ENCODE measurements around the gene PRKCA.
"Not testable (repeated sequence)": the region's sequence is repeated elsewhere in the genome, so short reads cannot be mapped to it uniquely, and the experiment has no call there.

Gene PRKCA

DNA sequence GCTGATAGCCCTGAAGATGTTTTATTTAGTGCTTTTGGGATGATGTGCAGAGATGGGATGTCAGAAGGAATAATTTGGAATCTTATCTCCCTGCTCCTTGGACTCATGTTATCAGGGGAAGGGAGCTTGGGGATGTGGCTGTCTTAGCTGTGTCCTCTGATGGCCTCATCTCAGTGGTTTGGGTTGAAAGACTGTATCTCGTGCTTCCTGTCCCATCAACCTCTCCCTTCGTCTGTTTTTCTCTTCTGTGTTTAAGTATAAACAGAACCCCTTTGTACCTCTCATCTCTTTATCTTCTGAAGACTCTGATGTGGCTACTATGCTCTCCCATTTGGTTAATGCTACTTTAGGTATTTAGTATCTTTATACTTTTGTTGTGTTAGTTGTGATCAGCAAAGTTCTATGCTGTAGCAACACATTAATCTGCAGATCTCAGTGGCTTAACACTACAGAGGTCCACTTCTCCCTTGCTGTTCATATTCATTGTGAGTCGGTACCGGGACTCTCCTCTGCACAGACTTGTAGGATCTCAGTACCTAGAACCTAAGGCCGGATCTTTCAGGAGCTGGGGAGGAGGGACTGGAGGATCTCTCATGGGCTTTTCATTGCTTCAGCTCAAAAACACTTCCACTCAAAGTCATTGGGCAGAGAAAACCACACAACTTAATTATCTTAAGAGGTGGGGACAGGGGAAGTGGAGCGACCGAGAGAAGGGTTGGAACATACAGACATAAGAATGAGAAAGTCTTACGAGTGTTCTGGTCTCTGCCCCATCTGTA, 28.8 kb downstream of the PRKCA start:
- DNase-seq = no peak

DNA sequence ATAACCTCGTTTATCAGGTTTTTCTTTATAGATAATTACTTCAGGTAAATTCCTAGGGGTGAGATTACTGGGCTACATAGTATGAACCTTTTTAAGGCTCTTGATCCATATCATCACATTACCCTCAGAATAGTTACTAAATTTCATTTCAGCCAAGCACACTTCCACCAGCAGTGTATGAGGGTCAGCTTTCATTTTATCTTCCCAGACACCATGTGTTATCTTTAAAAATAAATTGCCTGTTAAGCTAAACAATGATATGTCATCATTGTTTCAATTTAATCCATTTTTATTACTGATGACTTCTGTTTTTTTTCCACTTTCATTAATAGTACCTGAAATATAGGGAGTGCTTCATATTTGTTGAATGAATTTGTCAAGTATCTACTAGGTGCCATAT, 33.4 kb downstream of the PRKCA start:
- no peak for DNase-seq

DNA sequence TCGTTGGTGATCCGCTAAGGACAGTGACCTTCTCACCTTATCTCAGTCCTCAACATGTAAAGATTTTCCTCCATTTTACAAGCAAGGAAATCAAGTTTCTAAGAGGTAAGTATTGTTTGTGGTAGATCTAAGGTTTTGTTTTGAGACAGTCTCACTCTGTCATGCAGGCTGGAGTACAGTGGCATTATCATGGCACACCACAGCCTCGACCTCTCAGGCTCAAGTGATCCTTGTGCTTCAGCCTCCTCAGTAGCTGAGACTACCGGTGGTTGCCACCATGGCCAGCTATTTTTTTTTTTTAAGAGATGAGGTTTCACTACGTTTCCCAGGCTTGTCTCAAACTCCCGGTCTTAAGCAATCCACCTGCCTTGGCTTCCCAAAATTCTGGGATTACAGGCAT, 34.9 kb downstream of the PRKCA start:
- no peak for DNase-seq

DNA sequence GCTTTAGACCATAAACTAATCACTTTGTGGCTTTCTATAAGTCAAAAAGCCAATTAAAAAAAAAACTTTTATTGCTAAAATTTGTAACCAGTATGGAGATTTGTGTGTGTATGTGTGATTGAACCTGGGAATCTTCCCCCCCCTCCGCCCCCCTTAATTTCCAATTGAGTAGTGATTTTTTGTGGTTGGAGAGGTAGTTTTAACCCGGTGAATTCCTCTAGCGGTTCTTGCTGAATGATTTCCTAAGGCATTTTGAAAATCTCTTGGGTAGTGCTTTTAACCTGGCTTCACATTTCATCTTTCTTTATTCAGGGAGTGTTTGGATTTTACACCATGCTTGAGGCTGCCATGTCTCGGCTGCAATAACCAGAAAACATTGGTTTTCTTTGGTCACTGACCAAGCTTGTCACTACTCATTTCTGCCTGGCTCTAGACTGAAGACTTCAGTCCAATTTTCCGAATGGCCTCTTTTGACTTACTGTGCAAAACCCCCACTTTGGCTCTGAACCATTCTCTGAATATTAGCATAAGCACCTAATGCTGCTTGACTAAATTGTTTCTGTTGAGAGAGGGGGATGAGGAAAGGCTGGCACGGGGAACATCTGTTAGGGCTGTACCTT, 35.6 kb downstream of the PRKCA start:
- DNase-seq = no peak

DNA sequence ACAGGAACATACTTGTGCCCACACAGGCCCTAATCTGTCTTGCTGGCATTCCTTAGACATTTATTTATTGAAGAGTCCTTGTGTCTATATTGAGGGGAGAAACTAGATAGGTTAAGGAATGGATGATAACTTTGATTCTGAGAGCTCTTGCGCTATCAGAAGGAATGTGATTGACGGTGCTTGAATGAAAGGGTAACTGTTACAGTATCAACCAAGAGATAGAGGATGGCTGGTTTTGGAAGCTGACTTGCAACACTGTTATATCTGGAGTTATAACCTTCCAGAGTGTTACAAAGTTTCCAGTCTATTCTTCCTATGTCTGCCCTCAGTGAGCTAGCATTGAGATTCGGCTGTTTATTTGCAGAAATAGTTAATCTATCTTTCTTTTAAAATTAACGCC, 36.5 kb downstream of the PRKCA start:
- DNase-seq = no peak

DNA sequence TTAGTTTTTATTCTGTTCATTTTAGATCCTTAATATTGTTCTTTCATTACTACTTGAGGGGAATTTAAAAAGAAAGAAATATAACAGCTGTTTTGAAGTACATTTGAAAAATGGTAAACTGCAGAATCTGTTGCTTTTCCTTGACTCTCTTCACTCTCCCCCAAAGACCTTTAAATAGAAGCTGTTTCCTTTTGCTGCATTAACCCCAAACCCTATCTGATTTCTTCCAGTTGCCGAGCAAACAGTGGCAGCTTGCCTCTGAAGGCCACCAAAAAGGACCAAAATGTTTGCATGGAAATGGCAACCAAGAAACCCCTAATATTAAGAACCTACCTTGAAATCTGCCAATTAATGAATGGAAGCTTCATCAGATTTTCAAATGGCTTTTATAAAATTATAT, 37.1 kb downstream of the PRKCA start:
- DNase-seq = no peak

DNA sequence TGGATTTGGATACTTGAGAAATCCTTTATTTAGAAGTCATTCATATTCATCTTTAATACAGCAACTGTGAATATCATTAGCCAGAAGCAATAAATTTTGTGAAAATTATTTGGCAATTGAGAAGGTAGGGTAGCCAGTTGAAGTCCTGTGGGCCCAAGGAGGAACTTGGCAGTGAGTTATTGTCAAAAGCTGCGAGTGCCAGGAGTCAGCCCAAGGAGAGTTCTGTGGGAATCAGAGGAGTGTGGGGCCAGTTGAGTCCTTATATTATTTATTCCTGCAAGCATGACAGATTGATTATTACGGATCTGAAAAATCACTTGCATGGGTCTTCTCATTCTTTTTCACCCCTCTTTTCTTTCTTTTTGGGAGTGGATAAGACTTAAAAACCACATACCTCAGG, 38.3 kb downstream of the PRKCA start:
- no peak for DNase-seq

DNA sequence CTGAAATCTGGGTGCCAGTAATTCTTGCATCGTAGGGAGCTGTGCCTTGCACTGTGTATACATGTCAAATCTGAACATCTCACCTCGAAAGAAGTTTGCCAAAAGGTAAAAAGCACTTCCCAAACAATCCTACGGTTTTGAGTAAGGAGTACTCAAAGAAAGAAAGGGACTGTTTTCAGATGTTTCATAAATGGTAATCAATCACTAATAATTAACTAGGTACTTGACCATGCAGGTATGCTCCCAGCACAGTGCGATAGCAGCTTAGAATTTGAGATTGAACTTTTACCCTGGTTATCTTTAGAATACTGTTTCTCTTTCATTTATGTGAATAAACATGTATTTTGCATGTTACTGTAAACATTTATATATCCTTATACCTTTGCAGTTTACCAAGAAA, 39.0 kb downstream of the PRKCA start:
- no peak for DNase-seq

DNA sequence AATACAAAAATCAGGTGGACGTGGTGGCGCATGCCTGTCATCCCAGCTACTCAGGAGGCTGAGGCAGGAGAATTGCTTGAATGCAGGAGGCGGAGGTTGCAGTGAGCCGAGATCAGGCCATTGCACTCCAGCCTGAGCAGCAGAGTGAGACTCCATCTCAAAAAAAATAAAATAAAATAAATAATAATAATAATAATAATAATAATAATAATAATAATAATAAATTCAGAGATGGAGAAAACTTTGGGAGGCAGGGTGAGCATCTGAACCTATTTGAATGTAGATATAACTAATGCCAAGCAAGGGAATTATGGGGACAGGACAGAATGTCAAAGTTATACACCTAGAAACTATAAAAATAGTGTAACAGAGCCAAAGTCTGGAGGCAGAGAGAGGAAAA, 39.9 kb downstream of the PRKCA start:
- DNase-seq = not testable (repeated sequence)

DNA sequence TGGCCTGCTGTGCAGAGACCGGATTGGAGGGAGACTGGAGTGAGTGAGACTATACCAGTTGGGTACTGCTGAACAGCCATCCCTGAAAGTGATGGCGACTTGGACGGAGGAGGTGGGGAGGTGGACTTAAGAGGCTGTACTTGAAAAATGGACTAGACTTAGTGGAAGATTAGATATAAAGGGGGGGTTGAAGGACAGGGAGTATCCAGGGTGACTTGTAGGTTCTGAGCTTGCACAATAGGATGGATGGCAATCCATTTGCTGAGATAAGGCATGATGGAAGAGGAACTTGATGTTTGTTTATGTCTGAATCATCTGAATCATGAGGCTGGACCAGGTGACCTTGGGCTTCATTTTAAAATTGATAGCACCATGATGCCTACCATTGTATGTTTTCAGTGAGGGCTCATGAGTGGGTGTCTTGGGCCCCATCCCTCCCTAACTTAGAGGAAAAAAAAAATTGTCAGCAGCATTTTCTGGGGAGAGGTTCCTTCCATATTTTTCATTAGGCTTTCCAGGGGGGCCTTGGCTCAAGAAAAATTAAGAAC, 41.2 kb downstream of the PRKCA start:
- no peak for DNase-seq

DNA sequence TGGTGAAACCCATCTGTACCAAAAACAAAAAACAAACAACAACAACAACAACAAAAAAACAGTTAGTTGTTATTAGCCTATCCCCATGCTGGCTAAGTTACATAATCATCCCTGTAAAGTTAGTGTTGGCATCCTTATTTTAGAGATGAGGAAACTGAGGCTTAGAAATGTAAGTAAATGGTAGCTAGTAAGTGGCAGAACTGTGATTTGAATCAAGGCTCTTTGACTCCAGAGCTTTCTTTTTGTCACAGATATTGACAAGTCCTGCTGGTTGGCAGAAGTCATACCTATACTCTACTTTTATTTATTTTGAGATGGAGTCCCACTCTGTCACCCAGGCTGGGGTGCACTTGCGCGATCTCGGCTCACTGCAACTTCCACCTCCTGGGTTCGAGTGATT, 42.1 kb downstream of the PRKCA start:
- no peak for DNase-seq

DNA sequence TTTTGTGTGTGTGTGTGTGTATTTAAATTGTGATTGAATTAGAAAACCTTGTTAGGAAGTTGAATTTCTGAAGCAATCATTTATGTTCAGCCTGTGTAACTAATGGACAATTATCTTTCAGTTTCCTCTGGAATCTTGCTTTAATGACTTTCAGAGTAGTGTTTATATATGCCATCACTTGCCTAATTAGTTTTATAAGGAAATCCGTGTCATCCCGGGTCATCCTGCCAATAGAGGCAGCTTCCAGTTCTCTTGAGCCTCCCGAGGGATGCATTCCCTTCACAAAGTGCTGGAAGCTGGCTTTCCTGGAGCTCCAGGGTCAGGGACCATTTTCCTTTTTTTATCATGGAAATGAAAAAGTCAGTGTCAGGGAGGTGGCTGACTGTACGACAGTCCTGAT, 42.9 kb downstream of the PRKCA start:
- no peak for DNase-seq

DNA sequence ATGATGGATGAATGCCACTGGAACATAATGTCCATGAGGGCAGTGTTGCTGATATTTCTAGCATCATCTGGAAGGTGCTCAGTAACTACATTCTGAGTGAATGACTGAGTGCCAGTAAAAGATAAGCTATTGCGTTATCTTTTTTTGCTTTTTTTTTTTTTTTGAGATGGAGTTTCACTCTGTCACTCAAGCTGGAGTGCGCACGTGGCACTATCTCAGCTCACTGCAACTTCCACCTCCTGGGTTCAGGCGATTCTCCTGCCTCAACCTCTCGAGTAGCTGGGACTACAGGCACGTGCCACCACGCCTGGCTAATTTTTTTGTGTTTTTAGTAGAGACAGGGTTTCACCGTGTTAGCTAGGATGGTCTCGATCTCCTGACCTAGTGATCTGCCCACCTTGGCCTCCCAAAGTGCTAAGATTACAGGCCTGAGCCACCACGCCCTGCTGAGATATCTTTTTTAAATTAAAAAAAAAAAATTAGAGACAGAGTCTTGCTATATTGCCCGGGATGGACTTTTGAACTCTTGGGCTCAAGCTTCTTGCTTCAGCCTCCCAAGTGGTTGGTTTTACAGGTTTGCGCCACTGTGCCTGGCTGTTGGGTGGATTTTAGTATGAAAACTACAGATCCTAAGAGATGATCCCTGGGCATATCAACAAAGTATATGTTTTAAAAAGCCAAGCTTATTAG, 43.7 kb downstream of the PRKCA start:
- DNase-seq = not testable (repeated sequence)

DNA sequence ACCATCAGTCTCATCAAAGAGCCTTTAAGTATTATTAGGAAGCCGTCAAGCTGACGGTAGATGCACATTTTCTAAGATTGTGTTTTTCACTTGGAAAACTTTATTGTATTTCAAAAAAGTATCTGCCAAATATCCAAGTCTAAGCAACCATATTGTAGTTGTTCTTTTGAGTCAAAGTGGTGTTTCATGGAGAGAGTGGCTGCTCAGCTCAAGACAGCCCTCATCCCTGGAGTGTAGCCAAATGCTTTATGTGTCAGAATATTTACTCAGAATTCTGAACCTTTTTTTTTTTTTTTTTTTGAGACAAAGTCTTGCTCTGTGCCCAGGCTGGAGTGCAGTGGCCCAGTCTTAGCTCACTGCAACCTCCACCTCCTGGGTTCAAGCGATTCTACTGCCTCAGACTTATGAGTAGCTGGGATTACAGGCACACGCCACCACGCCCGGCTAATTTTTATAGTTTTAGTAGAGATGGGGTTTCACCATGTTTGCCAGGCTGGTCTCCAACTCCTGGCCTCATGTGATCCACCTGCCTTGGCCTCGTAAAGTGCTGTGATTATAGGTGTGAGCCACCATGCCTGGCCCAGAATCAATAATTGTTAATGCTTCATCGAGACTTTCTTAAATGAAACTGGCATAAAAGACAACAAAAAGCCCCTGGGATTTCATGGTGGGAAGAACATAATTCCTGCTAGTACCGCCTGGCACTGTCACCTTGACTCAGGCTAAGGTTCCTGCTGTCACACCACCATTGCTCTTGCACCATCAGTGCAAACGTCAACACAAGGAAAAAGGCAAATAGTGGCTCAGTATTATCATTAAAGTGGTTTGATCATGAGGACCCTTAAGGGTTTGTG, 45.5 kb downstream of the PRKCA start:
- DNase-seq = no peak

DNA sequence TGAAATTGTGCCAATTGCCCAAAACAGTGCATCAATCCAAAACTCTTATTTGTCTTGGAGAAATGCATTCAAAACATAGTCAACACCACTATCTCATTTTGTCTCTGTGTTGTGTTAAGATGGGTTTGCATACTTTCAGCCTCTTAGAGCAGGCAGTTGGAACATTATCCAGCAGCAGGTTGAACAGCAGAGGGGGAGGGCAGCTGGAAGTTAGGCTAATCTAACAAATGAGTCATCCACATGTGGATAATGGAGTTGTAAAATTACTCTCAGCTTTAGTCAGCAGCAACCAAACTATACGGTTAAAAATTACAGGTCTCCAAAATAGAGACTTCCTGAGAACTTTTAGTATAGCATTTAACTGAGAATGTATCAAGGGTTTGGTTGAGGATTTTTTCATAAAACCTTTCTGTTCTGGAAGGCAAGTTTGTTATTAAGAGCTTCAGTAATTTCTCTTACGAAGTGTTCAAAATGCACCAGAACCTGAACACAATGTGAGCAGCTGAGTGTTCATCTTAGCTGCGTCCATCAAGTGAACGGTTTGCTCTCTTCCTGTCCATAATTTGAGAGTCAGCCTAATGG, 46.3 kb downstream of the PRKCA start:
- peak; percentile 41 for DNase-seq

DNA sequence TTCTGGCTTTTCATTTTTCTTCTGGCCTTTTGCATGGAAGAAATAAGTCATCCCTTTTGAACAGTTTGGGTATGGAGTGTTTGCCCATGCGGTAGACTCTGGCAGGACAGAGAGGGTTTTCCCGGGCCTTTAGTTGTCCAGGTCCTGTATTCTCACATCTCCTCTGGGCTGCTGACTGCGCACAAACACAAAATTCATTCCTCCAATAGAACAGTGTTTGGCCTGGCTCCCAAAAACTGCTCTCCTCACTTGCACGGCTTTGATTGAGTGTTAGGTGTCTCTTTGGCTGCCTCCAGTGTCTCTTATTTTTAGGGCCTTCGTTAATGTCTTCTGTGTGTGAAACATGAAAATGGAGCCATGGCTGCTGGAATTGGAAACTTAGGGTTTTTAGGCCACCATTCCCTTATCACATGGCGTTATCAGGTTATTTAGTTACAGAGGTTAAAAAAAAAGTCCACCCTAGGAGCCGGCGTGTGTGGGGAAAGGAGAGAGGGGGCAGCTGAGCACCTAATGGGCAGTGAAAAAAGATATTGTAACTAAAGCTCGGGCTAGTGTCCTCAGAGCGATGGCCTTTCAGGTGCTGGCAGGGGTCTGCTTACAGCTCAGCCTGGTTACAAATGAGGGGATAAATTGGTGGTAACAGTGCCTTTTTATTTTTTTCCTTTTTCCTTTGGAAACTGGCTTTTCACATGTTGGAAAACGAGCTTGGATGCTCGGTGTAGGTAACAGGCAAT, 47.3 kb downstream of the PRKCA start:
- DNase-seq = no peak

DNA sequence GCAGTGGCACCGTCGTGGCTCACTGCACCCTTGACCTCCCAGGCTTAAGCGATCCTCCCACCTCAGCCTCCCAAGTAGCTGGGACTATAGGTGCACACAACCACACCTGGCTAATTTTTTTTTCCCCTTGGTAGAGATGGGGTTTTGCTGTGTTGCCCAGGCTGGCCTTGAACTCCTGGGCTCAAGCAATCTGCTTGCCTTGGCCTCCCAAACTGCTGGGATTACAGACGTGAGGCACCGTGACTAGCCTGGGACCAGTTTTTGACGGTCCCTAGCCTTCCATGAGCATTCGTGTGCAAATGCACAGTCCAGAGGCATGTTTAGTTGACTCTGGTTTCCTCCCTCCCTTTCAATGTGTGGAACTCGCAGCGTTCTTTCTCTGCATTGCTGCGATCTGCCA, 48.2 kb downstream of the PRKCA start:
- not testable (repeated sequence) for DNase-seq

DNA sequence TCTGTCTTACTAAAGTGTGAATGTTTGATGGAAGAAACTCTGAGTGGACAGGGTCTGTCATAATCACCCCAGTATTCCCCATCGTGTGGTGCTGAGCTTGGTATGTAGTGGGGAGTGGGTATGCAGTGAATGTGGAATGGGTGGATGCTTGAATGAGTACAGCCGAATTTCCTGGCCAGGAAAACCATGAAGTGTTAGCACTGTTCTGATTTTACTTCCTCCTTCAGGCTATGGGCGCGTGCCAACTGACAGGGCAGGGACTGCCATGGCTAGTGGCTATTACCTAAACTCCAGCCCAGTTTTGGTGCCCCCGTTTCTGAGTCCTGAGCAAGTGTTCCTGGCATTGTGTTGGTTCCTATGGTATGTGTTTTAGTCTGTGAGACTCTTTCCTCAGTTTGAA, 48.6 kb downstream of the PRKCA start:
- DNase-seq = no peak

DNA sequence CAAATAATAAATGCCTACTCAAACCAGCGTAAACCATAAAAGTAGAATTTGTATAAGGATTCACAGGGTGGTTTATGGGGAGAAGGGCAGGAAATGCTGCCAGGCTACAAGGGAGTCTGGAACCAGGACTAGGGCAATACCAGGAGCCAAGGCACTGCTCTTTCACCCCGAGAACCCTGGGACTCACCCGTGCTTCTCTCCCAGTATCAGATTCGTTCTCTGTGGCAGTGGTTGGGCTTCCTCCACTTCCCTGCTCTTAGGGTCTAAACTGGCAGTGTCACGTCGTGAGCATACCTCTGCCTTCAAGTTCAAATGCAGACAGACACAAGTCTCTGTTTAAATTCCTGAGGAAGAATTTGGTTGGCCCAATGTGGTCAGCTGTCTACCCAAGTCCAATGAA, 49.3 kb downstream of the PRKCA start:
- DNase-seq = no peak

DNA sequence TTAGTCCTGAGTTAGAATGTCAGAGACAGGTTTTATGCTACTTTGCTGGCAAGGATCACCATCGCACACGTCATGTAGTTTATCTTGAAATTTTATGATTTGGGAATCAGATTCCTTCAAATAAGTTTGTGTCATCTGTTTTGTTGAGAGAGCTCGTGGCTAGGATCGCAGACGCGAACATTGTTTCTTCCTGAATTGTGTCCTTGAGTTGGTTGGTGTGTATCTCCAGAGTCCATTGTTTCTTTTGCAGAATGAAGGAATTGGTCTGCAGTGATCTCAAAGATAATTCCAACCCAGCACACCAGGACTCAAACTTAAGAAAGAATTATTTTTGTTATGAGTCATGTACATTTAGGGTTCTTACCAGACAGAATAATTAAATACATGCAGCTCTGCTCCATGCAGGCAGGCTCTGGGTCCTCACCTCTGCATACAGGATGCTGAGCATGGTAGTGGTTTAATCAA, 51.6 kb downstream of the PRKCA start:
- DNase-seq = no peak

DNA sequence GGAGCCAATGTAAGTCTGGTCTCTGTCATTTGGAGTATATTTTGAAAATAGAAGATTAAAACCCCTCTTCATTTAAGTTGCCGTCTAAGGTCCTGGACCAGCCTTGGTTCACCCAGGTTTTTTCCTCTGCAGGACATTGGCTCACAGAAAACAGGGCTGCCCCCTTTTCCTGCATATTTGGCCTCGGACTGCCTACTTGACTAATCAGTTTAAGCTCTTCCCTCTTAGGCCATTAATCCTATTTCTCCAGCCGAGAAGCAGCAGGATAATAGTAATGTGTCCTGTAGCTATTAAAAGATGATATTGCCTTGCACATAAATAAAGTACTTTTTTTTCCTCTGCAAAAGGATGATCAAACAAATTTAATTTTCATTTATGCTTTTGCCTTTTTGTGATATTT, 52.1 kb downstream of the PRKCA start:
- DNase-seq = no peak

DNA sequence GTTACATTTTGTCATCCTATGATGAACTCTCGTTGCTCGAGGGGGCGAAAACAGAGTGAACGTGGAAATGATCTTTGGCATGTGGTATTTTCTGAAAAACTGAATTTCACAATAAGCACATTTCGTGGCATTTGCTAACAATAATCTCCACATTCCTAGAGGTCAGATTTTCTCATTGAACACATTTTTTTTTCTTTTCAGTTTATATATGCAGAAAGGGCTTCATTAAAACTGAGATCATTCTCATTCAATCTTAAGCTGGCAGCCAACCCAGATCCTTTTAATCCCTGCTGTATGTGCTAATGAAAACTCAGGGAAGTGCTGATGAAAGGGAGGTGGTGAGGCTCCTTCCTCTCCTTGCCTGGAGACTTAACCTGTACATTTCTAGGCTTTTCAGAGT, 52.6 kb downstream of the PRKCA start:
- DNase-seq = no peak

All from NCI-H510A (cell line).